ENCODE measurements around the gene SH3BP5.

Gene SH3BP5

GRCh38 chr3:15272426-15273196, 59.8 kb downstream of the SH3BP5 start:
- no peak for ATAC-seq

DNA sequence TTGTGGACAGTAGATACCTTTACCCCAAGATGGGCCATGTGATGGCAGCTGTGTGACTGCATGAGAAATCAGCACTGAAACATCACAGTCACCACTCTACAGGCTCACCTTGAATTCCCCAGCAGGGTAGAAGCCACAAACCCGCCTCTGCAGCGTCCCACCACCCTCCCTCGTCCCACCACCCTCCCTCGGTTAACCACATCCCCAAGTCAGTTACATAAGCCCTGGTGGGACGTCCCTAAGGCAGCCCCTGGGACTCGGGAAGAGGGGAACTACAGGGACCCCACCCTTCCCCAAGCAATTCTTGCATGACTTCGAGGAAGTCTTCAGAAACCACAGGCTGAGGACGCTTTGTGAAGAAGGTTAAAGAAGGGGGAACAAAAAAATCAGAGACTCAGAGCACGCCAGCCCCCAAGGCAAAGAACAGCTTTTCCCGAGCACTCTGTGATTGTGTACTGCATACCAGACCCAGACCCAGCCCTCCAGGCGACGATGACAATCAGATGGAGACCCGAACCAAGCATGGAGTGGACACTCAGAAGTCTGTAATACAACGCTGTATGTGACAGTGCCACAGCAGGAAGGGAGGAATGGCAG, 60.5 kb downstream of the SH3BP5 start:
- ATAC-seq = peak; percentile 63 to 66

GRCh38 chr3:15271030-15271429, 61.4 kb downstream of the SH3BP5 start:
- no peak for ATAC-seq

DNA sequence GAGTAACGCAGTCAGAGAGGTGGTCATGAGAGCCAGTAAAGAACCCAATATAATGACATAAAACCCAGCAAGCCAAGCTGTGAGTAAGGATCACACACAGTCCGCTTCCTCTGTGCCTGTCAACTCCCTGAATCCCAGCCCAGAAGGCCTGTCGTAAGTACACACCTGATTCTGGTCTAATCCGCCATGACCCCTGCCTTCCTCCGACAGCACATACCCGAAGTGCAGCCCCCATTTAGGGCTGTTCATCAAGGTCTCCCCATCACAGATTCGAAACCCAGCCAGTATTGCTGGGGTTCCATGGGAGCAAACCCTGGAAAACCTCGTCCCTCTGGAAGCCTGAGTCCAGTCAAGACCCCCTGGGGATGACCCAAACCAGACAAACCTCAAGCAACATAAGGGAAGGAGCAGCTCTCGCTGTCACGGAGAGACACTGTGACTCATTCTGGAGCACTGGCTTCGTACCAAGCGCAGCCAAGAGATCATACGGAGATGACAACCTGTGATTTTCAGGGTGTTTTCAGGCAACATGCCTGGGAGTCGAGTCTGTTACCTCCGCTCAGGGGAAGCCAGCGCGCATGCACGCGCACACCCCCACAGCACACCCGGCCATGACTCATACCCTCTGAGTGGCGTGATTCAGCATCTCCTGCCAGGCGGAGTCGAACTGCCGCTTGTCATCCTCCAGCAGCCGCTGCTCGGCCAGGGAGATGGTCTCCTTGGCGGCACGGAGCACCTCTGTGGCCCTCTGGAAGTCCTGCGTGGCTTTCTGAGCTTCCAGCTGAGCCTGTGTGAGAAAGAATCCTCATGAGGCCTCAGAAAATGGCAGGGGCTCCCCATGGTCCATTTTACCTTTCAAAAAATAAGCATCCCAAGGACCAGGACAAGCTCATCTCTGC, 63.0 kb downstream of the SH3BP5 start:
- ATAC-seq = peak; percentile 86 to 87

DNA sequence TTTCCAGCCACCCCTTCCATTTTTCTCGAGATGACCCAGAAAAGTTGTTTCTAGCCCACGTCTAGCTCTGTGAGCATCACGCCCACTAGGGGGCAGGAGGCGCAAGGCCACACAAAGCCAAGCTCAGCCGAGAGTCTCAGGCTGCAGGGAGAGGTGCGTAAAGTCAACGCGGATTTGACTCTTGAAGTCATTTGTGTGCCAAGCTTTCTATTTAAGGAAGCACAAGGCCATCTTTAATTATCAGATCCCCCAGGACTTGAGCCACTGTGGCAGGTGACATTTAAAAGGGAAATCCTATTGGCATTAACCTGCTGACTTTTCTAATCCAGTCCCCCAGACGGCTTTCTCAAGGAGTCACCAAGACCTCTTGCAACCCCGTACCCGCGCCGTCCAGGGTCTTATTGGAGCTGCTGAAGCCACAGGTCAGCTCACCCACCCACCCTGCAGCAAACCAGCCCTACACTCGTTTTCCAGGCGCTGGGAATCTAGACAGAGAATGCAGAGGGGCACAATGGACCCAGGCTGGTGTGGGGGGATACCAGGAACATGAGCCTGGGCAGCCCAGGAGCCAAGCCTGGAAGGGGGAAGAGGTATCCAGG, 64.3 kb downstream of the SH3BP5 start:
- ATAC-seq = peak; percentile 46 to 47

DNA sequence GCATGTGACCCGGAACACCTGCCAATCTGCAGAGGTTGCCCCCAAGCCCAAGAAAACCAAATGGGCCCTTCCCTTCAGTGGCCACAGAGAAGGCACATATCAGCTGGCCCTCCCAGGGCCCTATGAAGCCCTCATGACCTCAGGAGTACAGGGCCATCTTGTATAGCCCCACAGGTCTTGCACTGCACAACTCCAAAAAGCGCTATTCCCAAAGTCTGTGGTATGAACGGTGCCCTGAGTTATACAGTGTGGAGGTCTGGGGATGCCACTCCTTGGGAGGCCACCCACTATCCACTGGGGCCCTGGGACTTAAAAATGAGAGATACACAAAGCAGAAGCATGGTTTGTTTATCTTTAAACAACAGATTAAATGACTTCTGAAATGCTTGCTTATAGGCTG, 64.9 kb downstream of the SH3BP5 start:
- ATAC-seq = no peak

- no peak for ATAC-seq
These were observed 65.6 kb downstream of the SH3BP5 start for GRCh38 chr3:15266510-15267376.

- ATAC-seq = no peak
These were observed 66.5 kb downstream of the SH3BP5 start for GRCh38 chr3:15265655-15266509.

- no peak for ATAC-seq
These were observed 67.9 kb downstream of the SH3BP5 start for GRCh38 chr3:15264486-15264885.

DNA sequence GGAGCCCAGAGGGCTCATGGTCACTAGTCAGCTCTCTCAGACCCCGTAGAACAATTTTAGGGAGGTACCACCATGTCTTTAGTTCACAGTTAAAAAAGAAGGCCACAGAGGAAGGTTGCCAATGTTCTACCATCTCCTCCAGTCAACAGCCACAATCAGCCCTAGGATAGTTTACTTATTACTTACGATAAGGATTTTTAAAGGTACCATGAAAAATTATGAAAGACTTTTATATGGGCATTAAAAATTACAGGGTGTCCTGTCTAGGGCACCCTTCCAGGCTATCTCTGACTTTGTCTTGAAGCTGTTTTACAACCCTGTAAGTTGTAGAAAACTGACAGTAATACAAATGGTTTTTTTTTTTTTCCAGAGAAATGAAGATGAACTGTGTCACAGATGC, 68.5 kb downstream of the SH3BP5 start:
- no peak for ATAC-seq

DNA sequence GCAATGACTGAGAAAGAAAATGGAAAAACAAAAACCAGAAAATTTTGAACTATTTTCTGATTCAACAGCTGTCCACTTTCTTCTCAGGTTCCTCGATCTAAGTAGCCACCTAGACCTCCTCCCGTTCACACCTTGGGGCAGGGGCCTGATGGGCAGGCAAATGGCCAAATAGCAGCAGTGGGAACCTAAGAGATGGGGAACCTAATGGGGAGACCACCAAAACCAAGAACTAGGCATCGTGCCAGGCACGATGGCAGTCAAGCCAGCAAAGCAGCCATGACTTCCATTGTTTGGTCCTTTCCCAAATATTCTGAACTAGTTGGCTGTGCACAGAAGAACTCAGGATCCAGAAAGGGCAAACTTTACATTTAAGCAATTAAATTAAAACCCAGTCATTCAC, 69.3 kb downstream of the SH3BP5 start:
- no peak for ATAC-seq

DNA sequence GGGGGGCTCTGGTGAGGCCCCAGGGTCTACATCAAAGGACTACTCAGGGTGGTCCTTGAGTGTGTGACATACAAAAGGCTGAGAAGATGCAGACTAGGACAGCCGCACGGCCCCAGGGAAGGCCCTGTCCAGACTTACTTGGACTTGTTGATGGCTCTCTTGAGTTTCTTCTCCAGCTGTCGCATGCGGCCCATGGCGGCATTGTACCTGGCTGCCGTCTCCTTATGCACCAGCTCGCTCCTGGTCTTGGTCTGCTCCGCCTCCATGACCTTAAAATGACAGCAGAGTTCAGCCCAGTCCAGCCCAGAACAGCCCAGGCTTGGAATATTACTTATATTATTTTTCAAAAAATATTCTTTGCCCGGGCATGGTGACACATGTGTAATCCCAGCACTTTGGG, 70.4 kb downstream of the SH3BP5 start:
- ATAC-seq = no peak

DNA sequence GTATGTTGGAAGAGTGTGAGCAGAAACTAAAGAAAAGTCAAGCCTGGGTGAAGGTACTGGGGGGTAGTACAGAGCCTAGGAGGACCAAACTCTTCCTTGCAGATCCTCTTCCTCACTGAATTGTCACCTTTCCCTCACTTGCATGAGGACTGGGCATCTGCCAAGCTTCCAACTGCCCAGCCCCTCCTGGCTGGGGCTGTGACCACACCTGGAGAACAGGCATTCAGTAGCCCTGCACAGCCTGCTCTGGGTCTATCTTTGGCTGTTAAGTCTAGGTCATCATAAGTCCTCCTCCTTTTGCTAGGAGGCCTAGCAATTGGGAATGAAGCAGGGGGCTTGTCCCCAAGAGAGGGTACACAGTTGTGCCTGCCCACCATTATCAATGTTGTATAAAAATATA, 71.1 kb downstream of the SH3BP5 start:
- ATAC-seq = no peak

DNA sequence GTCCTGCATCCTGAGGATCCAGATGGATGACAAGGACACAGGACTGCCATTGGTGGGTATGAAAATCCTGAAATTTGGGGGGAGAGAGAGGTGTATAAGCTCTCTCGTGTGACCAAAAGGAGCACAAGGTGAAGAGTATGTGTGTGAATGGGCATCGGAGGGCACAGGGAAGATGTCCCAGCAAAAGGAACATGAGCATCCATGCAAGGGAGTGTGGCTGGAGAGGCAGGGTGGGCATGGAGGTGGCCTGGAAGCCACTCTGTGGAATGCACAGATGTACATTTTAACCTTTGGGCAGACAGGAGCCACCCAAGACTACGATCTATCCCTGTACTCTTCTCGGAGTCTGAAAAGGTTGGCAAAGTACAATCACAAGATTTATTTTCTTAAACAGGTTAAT, 71.9 kb downstream of the SH3BP5 start:
- no peak for ATAC-seq

DNA sequence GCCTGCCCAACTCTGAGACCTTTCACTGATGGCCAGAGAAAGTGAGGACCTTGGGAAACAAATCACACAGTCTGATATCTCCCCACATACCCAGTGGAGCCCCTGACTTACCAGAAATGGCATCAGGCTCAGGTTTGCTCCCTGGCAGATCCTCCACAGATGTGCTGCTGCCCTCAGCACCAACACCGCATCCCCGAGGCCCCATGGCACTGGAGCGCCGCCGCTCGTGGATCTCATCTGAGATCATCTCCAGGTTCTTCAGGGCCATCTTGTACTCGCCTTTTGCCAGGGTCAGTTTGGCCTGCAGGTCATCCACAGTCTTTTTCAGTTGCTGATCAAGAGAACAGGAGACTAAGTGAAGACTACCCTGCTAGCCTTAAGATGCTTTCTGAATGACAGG, 73.7 kb downstream of the SH3BP5 start:
- ATAC-seq = no peak

DNA sequence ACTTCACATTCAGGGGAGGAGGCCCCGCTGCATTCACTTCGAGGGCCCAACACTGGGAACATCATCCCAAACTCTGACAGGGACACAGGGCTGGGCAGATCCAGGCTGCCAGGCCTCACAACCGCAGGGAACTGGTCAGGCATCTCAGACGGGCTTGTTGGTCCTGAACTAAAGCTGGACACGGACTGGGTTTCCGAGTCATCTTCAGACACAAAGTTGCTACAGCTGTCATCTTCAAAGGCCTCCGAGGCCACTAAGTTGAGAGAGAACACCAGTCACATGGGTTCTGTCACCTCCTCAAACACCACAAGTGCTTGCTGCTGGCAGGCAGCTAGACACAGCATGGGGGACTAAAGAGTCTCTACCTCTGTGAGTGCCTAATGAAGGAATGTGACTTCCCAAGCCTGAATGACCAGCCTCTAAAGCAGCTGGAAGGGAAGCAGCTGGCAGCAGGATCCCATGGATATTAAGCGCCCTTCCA, 75.5 kb downstream of the SH3BP5 start:
- no peak for ATAC-seq

DNA sequence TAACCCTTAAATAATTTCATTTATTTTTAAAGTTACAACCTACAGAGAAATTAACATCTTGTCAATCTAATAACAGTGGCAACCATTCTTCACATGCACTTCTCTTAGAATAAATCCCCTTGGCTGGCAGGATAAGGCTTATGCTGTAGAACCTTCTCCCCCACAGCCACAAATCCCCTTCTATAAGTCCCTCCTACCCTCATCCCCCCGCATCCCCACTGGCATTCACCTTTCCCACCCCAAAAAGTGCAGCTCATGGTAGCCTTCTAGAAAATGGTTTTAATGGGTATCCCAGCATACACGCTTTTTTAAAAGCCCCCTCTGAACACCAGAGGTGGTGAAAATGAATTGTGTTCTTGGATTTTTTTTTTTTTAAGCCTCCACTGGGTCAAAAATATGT, 77.2 kb downstream of the SH3BP5 start:
- no peak for ATAC-seq

- peak in 1 of 2 donors; percentile 41 for ATAC-seq
These were observed 79.2 kb downstream of the SH3BP5 start for GRCh38 chr3:15253023-15253697.

GRCh38 chr3:15246186-15246585, 86.2 kb downstream of the SH3BP5 start:
- no peak for ATAC-seq

DNA sequence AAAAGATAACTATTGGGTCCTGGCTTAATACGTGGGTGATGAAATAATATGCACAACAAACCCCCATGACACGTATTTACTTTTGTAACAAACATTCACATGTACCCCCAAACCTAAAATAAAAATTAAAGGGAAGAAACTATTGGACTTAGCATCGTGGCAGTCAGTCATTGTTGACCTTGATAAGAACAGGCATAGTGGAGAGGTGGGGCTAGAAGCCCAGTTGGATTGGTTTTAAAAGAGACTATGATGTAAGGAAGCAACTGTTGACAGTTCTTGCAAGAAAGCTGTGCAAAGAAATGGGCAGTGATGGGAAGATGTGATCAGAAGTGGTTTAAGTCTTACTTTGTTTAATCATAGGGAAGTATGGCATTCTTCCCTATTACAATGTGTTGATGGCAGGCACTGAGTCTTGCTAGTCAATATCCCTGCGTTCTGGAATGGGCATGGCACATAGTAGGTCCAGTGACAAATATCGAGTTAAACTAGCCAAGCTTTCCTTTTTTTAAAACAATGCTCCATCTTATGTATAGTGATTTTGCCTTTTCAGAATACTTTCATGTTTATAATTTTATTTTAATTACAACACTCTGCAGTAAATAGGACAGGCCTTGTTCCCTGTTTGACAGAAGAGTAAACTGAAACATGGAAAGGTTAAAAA, 88.4 kb downstream of the SH3BP5 start:
- no peak for ATAC-seq

Data from activated CD4-positive, CD25-positive, alpha-beta regulatory T cell treated with anti-CD3 and anti-CD28 coated beads, Interleukin-2, amount 50 U/mL, for 24 hours (primary cell).